PC-3 (cell line): ENCODE results near the gene DLG1.

ENCODE experiments used
- EZH2 ChIP-seq: fragments of 300-600 bp; sonication (generic); IDR thresholded peaks from one replicate; pipeline ENCODE4 v1.6.1; 2017; ENCODE audit warnings: antibody characterized with exemption, mild to moderate bottlenecking, low read length; ENCODE audit not compliant: unreplicated experiment
- EZH2phosphoT487 ChIP-seq: fragments of 300-600 bp; sonication (generic); IDR thresholded peaks from 2 replicates; pipeline ENCODE4 v1.6.1; 2018; ENCODE audit warnings: mild to moderate bottlenecking, antibody characterized with exemption, low read length, borderline replicate concordance
- TF ChIP-seq, protein P1 (sequence below): fragments of 300-600 bp; sonication (generic); conservative IDR thresholded peaks from 2 replicates; pipeline ENCODE4 v1.5.1; 2017; ENCODE audit warnings: antibody characterized with exemption, low read depth, mild to moderate bottlenecking, low read length

DNA sequence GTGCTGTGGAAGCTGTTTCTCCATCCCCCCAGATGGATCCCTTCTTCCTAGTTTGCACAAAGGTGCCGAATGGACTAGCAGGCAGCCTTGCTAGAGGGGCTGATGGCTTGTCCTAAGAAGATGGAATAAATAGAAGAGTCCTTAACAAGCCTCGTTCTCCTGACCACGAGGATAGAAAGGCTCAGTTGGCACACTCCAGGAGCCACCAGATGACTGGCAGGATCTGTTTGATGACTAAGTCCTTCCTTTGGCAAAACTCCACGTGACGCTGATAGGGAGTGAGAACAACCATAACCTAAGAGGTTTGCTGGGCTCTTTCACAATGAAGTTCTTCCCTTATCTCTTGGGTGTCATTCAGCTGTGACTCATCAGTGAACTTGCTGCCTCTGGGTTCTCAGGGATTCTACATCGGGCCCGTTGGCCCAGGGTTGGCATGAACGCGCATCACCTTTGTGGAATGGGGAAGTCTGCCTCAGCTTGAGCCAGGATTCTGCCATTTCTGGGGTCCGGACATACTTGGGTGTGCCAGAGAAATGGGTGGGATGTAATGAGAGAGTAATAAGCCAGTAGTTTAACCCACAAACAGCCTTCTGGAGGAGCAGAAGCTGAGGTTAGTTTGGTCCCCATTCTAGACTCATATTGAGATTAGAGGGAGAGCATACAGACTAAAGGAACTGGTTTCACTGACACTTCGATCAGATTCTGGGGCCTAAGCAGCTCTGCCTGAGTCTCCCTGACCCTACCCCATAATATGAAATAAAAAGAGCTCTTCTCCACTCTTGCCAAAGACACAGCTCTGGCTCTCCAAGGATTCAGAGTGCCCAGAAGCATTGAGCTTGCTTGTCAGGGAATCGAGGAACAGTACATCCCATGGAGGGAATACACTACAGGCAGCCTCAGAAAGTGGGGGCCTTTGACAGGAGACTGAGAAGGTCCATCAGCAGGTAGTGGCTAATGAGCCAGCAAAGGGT, 266.8 kb downstream of the DLG1 start:
- TF ChIP-seq EZH2 = no peak
- TF ChIP-seq, protein P1, sequence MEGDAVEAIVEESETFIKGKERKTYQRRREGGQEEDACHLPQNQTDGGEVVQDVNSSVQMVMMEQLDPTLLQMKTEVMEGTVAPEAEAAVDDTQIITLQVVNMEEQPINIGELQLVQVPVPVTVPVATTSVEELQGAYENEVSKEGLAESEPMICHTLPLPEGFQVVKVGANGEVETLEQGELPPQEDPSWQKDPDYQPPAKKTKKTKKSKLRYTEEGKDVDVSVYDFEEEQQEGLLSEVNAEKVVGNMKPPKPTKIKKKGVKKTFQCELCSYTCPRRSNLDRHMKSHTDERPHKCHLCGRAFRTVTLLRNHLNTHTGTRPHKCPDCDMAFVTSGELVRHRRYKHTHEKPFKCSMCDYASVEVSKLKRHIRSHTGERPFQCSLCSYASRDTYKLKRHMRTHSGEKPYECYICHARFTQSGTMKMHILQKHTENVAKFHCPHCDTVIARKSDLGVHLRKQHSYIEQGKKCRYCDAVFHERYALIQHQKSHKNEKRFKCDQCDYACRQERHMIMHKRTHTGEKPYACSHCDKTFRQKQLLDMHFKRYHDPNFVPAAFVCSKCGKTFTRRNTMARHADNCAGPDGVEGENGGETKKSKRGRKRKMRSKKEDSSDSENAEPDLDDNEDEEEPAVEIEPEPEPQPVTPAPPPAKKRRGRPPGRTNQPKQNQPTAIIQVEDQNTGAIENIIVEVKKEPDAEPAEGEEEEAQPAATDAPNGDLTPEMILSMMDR = no peak
- TF ChIP-seq EZH2phosphoT487 = no peak
